DMS 273 (cell line): ENCODE data around the gene GORASP1.

Experiments
- DNase-seq: peaks from one replicate; lab custom pipeline; 2025; ENCODE audit not compliant: unreplicated experiment; lab: John Stamatoyannopoulos, UW

GORASP1 gene

DNA sequence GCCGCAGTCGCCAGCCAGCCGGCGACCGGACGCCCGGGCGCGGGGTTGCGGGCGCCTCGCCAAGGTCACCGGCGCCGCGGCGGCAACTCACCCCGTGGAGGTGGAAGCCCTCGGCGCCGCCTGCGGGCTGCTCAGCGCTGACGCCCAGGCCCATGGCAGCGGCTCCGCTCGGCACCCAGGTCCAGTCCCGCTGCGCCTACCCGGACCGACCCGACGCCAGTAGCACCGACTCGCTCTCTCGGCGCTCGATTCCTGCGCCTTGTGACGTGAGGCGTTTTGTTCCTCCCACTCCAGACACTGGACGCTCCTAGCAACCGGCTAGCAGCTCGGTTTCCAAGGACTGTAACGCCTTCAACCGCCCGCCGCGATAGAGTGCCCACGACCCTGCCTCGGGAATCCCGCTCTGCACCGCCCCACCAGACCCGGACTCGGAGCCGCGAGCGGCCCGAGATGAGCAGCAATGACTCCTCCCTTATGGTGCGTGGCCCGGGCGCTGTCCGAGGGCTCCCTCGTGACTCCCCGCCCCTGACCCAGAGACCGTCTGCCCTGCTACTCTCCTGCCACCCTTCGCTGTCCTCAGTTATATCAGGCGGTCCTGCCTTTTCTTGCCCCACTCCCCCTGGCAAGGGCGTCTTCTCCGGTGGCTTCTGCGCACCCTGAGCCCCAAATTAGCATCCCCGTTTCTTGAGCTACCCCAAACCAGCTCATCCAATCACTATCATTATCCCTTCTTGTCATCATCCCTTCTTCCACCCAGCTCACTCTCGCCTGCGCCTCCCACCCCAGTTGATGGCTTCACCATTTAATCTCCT lies at the start of gene GORASP1, which contains the start of gene TTC21A:
Gene GORASP1, minus strand, starts transcription at position 240 of the 812 bp plus-strand sequence. Its CDS starts 86 bp downstream, at position 154.
Gene TTC21A, plus strand, starts transcription at position 293 of the 812 bp plus-strand sequence. Its CDS starts 158 bp downstream, at position 451.
- peak; percentile 90 for DNase-seq

DNA sequence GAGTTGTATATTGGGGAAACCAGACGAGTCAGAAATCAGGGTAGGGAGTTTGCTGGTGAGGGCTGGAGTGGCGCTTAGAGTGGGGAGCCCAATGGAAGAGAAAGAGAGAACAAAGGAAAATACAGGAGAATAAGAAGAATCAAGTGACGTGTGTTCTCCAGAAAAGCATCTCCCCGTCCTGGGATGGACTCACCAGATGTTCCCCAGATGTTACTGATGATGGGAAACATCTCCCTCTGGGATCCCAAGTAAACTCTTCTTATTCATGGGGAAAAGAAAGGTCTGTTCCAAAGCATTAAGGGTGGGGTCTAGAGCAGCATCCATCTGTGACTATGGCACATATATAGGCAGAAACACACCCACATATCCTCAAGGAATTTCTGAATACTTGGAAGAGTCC lies 49.0 kb upstream of the GORASP1 start:
- DNase-seq = no peak

DNA sequence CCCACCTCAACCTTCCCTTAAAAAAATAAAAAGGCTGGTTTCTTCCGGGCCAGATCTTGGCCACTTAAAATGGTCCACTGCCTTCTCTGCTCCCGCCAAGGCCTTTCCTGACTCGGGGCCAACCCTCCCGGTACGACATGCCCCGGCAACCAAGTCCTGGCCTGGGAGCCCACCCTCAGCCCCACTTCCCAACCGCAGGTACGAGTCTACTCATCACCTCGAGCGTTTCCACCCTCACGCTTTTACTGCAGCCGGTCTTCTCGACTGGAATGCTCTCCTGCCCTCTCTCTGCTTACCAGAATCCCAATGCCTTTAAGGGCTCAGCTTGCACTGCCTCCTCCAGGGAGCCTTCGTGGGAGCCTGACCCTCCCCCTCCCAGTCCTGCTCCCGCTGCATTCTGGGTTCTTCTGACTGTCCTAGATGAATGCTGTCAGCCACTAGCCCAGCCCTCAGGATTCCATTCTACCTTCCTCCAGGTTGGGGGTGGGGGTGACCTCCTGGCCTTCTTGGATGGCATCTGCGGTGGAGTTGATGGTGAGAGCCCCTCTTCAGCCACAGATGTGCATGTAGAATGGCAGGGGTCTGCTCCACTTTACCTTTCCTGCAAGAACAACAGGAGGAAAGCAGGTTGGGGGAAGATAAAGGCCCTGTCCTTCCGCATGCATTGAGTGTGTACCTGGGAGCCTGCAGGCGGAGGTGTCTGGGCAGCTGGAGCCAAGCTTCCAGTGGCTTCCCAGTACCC lies 47.0 kb upstream of the GORASP1 start:
- peak; percentile 17 for DNase-seq

DNA sequence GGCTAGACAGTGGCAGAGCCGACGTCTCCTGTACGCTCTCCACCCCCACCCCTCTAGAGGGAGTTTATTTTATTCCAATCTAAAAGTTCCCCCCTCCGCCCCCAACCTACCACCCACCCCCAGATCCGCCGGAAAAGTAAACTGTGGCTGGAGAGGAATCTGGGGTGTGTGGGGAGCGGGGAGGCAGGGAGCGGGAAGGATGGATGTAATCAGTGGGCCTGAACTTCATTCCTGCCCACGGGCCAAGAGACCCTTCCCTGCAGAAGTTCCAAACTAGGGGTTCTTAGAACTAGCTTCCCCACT lies 46.5 kb upstream of the GORASP1 start:
- DNase-seq = no peak

DNA sequence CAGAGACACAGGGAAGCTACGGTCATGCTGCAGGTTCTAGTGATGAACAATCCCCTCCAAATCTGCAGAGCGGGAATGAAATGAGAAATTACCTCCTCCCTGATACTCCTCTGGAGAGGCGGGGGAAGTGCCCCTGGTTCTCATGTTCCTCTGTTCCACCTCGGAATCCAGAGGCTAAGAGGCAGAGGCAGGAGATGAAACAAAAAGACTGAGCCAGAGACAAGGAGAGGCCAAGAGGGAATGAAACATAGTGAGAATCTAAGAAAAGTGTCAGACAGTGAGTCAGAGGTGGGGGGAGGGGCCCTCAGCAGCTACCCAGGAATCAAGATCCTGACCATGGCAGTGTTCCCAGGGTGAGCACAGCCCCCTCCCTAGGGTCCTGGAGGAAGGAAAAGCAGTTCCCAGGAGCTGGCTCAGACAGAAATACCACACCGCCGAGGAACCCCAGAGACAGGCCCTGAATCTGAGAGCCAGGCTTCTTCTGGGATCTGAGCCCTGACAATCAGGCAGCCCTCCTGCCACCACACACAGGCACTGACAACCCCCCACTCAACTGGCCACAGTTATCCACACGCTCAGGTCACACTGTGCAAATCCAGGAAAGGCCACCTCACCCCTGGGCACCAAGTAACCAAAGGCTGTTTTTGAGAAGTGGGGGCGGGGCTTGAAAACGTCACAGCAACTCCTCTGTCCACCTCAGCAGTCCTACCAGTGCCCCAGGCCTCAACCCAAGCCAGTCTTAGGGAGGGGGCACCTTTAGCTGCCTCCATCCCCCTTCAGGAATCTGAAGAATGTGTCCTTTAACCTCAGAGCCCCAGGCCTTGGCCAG lies 43.6 kb upstream of the GORASP1 start:
- peak; percentile 69 for DNase-seq

DNA sequence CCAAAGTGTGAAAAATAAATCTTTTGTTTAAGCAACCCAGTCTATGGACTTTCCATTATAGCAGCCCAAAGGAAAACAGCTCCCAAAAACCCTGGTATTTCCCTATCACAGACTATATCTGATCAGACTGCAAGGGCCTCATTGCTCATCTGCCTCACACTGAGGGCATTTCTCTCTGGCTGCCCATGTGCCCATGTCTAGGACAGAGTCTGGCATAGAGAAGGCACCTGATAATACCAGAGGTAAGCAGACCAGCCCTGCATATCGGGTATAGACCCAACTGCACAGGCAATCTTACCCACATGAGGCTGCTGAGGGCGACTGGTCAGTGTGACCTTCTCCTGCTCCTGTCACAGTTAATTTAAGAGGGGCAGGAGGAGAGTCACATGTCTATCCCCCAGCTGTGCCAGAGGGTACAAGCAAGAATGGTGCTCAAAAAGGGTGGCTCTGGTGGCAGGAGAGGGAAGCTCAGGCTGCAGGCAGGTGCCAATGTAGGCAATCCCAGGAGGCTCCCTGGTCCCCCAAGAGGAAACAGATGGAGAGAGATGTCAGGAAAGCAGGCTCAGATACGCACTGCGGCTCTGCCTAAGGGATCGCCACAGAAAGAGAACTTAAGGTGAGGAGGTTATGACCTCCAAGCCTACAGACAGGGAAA lies 42.8 kb upstream of the GORASP1 start:
- DNase-seq = peak; percentile 62

DNA sequence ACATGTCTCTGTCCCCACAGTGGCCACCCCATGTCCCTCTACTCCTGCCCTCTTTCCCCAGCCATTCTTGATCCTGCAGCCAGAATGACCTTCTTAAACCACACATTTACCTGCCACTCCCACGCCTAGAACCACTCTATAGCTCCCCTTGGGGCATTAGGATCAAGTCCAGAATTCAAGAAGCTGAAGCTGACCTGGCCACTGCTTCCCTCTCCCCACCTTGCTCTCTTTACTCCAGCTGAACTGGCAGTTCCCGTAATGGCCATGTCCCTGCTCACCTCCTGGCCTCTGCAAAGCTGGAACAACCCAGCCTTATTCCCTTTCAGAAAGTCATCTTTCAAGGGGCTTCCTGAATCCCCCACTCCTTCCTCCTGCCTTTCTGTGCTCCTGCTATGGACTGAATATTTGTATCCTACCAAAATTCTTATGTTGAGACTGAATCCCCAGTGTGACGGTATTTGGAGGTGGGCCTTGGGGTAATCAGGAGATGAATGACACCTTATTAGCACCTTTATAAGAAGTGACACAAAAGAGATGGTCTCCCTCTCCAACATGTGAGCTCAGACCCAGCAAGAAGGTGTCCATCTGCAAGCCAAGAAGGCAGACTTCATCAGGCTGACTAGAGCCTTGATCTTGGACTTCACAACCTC lies 42.2 kb upstream of the GORASP1 start:
- no peak for DNase-seq

DNA sequence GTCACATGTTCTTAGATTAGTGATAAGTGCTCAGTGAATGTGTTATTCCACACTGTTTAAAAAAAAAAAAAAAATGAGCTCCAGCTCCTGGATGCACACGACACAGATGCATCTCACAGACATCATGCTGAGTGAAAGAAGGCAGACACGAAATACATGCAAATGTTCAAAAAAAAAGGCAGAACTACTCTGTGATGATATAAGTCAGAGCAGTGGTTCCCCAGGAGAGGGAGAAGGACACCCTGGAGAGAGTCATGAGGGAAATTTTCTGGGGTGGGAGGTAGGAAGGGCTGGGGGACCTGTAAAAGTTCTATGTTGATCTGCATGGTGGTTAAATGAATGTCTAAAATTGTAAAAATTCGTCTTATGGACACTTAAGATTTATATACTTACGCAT lies 41.6 kb upstream of the GORASP1 start:
- no peak for DNase-seq

DNA sequence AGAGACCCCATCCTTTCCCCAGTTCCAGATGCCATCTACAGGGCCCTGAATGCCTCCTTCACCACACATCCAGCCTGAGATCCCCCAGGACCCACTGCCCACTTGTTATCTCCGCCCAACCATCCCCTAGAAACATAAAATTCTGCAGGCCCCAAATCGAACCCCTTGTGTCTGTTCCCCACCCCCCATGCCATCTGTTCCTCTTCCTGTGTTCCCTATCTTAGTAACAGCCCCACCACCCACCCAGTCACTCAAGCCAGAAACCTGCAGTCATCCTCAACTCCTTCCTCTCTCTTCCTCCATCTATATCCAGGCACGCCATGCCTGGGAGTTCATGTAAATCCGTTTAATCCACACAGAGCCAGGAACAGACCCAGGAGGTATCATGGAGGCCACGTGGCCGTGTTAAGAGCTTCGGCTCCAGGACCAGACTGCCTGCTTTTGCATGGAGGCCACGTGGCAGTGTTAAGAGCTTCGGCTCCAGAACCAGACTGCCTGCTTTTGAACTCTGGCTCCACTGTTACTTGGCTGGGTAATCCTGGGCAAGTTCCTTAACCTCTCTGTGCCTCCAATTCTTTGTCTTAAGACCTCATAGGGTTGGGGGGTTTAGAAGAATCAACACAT lies 41.1 kb upstream of the GORASP1 start:
- peak; percentile 84 for DNase-seq

DNA sequence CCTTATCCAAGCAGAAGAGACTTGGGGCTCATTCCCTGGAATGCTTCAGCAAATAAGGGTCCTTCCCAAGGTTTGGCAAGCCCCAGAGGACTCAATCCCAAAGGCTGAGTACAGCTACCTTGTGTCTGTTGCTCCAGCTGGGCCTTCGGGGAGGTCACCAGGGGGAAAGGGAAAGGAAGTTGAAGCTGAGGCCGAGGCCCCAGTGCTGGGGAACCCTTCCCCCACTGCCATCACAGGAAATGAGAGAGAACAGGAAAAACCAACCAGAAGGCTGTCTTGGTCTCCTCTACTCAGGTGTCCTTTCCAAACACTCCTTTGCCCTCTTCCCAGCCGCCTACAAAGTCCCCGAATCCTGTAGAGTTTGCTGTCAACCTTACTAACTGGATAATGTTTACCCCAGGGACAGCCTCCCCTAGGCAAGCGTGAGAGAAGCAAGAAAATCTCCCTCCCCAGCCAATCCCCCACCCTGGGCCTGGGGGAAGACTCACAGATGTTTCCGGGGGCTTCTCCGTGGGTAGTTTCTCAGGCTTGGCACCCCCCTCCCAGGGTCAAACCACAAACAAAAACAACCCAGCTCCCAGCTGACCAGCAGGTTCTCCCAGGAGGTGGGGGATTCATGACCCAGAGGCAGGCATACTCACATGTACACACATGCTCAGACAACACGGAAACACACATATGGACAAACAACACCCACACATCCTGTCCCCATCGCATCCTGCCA lies 40.4 kb upstream of the GORASP1 start:
- peak; percentile 67 for DNase-seq

DNA sequence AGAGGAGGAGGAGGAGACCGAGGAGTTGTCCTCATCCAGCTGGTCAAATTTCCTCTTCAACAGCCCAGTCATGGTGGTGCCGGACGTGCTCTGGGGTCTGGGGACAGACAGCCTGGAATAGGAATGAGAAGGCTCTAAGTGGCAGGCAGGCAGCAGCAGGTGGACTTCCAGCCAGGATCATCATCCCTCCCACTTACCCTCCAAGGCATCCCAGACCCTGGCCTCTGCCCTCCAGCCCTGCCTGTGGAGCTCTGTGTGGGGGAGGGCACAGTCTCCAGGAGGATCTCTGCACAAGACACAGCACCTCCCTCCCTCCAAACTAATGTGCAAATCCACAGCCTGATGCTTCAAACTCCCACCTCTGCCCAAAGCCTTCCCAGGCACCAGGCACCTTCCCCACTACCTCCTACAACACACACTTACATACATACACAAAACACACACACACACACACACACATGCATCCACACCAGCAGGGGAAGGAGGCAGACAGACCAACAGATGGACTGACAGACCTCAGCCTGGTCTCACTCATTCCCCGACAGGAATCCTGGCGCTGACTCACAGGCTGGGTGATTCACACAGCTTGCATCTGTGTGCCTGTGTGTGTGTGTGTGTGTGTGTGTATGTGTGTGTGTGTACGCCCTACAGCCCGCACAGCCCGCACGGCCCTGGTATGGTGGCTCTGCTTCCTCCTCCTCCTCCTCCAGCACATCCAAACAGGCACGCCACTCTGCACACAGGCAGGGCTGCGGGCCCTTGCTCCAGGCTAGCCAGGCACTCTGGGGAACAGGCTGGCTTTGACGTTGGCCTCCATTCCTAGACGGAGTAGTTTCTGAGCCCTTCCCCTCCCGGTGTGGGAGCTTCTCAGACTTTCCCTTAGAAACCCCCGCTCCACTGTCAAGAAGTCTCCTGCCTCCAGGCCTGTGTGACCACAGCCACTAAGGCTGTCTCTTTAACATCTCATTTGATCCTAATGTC lies 39.5 kb upstream of the GORASP1 start:
- DNase-seq = peak; percentile 92

DNA sequence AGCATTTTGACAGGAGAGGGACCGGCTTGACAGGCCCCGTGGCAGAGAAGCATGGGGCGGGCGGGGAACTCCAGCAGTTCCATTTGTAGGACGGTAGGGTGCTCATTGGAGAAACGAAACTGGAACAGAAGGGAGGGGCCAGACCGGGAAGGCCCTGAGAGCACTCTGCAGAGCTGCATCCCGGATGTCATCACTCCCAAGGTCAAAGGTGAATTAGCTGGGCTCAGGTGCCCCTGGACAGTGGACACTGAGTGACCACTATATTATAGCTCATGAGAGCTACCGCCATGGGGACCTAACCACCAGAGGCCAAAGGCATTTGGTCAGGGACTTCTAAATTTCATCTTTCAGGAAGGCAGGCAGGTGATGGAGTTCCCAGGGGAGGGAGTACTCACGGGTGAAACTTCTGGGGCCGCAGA lies 38.7 kb upstream of the GORASP1 start:
- DNase-seq = peak; percentile 10

DNA sequence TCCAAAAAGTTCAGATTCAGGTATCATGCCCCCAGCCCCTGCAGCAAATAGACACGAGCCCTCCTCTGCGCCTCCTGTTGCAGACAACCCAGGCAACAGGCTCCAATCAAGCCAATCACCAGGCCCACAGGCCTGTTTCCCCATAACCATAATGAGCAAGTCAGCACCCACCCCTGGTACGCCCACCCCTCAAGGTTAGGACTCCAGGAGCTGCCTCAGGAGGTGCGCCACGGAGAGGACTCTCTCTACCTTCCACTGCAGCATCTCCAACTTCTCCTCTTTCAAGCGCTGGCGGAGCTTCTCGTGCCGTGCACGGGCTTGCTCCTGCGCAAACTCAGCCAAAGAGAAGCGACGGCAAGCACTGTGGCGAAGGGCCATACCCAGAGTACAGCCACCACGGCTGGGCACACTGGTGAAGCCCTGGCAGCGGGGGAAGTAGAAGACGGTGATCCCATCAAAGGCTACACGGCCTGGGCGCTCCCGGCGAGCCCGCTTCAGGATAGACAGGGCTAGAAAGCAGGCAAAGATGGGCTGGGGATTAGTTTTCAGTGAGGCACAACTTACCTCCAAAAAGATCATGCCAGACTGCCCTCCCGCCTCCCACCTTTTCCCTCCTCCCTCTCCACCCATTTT lies 37.4 kb upstream of the GORASP1 start:
- no peak for DNase-seq

DNA sequence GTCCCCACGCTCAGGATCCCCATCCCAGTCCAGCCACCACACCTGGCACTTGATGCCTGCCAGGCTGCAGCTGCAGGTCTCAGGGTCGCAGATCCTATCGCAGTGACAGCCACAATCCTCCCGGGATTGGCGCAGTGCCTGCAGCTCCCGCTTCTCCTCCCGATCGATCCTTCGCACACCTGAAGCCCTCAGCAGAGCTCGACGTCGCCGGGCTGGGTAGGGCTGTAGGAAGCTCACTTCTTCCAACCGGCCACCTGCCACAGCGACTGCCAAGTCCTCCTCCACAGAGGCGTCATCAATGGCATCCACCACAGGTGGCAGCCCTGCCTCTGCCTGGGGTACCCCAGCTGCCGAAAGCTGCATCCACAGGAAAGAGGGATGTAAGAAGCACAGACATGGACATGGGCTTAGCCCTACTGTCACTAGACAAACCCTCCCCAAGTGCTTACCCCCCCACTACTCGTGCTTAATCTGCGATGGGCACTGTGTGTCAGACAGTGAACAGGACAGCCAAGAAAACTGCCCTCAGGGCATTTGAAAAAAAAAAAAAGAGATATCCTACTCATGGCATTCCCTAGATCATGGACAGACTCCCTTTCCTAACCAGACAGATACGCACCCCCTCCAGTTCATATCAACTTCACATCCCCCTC lies 36.8 kb upstream of the GORASP1 start:
- no peak for DNase-seq

DNA sequence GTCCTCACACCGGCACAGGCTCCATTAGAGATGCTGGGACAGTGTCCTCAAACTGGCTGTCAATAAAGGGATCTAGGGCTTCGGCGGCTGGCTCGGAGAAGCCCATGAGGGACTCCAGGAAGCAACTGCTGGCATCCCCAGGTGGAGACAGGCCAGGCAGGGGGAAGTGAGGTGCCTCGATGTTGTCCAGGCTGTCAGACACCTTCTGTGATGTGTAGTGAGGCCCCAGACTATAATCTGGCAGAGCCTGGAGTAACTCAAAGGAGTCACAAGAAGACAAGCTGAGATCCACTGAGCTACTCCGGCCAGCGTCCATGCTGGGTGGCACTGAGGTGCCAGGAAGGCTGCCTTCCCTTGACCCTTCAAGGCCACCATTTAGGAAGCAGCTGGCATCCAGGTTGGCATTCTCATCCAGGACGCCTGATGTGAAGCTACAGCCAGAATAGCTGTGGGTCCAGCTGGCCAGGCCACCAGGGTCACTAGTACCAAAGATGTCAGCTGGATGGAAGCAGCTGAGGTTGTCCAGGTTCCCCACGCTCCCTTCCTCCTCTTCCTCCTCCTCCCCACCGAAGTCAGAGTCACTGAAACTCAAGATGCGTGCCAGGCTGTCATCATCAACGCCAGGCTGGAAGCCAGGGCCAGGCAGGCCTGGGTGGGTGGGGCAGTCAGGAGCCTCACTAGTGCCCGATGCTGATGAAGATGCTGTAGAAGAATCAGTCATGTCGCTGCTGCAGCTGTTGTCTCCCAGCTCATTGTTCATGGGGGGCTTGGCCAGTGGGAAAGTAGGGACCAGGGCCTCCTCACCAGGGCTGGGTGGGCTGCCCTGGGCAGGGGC lies 35.8 kb upstream of the GORASP1 start:
- DNase-seq = no peak

DNA sequence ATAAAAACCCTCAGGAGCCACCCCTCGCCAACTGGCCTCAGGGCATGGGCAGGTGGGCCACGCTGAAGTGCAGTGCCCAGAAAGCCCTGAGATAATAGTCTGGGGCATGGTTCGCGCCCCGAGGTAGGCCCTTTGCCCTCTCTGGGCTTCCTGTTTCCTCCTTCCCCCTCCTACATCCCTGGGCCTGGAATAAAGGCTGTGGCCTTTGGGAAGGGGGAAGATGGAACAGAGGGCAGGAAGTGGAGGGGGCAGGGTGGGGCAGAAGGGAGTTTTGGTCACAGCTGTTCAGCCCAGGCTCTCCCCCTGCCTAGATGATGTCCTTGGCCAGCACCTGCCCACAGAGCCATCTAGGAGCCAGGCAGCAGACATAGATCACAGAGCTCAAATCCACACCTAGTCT lies 34.6 kb upstream of the GORASP1 start:
- peak; percentile 53 for DNase-seq
